Spleen (tissue), 11 donors: ENCODE data around the gene C1orf35. TPM values are rescaled to one million over a fixed set of nuclear protein-coding genes. Genes with fewer than 3 reads are reported as not detected.

ENCODE experiments used
- DNase-seq: peaks from one replicate; pipeline ENCODE4 v3.0.0-alpha.2; 2020
- H3K27ac ChIP-seq, 8 donors: fragments of 200-600 bp; sonication (generic) in 7 of 8; 1 replicate in 4 of 8; 2 replicates in 4 of 8; pipeline versions ENCODE4 v1.5.0 to v1.8.0; 2016 to 2021; ENCODE audit warnings: inconsistent platforms in 4 of 8, mild to moderate bottlenecking in 4 of 8, moderate library complexity in 1 of 8
- H3K27me3 ChIP-seq, 7 donors: fragments of 200-600 bp; sonication (generic) in 6 of 7; replicated peaks in 1 of 7; 1 replicate in 4 of 7; 2 replicates in 3 of 7; pipeline versions ENCODE4 v1.5.0 to v1.8.0; 2016 to 2021; ENCODE audit warnings: inconsistent platforms in 3 of 7, mild to moderate bottlenecking in 1 of 7
- H3K36me3 ChIP-seq, 6 donors: fragments of 200-600 bp; sonication (generic) in 5 of 6; 1 replicate in 4 of 6; 2 replicates in 2 of 6; pipeline versions ENCODE4 v1.5.0 to v1.8.0; 2016 to 2021; ENCODE audit warnings: inconsistent platforms in 2 of 6
- H3K4me1 ChIP-seq, 6 donors: fragments of 200-600 bp; sonication (generic) in 5 of 6; 1 replicate in 3 of 6; 2 replicates in 3 of 6; pipeline versions ENCODE4 v1.5.0 to v1.8.0; 2016 to 2021; ENCODE audit warnings: inconsistent platforms in 3 of 6
- H3K4me3 ChIP-seq, 8 donors: fragments of 200-600 bp; sonication (generic) in 7 of 8; 1 replicate in 4 of 8; 2 replicates in 4 of 8; pipeline versions ENCODE4 v1.5.0 to v1.8.0; 2016 to 2021; ENCODE audit warnings: inconsistent platforms in 4 of 8, mild to moderate bottlenecking in 4 of 8, moderate library complexity in 2 of 8
- H3K9me3 ChIP-seq, 8 donors: fragments of 200-600 bp; sonication (generic) in 7 of 8; 1 replicate in 4 of 8; 2 replicates in 4 of 8; pipeline versions ENCODE4 v1.5.0 to v1.8.0; 2016 to 2021; ENCODE audit warnings: inconsistent platforms in 4 of 8
- POLR2A ChIP-seq, 3 donors: fragments of 450-650 bp; IDR thresholded peaks; one replicate each; pipeline ENCODE4 v1.5.1; 2017; ENCODE audit warnings: antibody characterized with exemption in 3 of 3, mild to moderate bottlenecking in 1 of 3
- POLR2AphosphoS5 ChIP-seq, 3 donors: sonication (generic); formaldehyde crosslinking; IDR thresholded peaks; one replicate each; pipeline ENCODE4 v1.5.1; 2017; ENCODE audit warnings: antibody characterized with exemption in 3 of 3
- WGBS, 5 donors: extraction: QIAGEN DNeasy Blood & Tissue Kit in 3 of 5; methylation state at CpG; one replicate each; pipeline versions ENCODE4 v1.1.5 to v1.1.7; 2013 to 2018; 5-methylcytosine and 5-hydroxymethylcytosine counted together
- intact Hi-C: fragments of 100-400 bp; cut with DNase I; formaldehyde crosslinking; loops from one replicate; pipeline ENCODE4 v1.15.0; 2023; ENCODE audit warnings: low total_unique reads
- polyA plus RNA-seq, 3 donors: library from polyadenylated mRNA; stranded (reverse); fragments of 200-250 nt; gene quantifications; one replicate each; pipeline ENCODE4 v1.2.1, GENCODE V29; 2013
- total RNA-seq, 7 donors: library from RNA; depleted of rRNA in 3 of 7; stranded (reverse); fragments of >200 nt in 3 of 7; fragmentation: NEBNext Ultra II Directional in 4 of 7; extraction: Animal tissue kit (Norgen Biotek cat#: 25700) in 4 of 7; gene quantifications; one replicate each; pipeline versions ENCODE4 v1.1.0 to v1.2.1, GENCODE V29; 2016 to 2021
- TF ChIP-seq, protein P1 (sequence below), 11 experiments: fragments of 200-600 bp in 7 of 11; fragments of 450-650 bp in 4 of 11; sonication (generic) in 4 of 11; IDR thresholded peaks in 8 of 11; conservative IDR thresholded peaks in 3 of 11; 1 replicate in 7 of 11; 2 replicates in 4 of 11; pipeline versions ENCODE4 v1.4.0 to v1.8.0; 2016 to 2021; ENCODE audit warnings: antibody characterized with exemption in 11 of 11, inconsistent platforms in 4 of 11, mild to moderate bottlenecking in 1 of 11
- donor health status: healthy with polysubstance abuse.
- donor health status: DM: no; HTN: no; CAD: no; lungs with moderate emphysema.
- donor health status: DM: no; HTN: no; CAD: no.
- donor health status: Bipolar disorder and iron deficiency.
- donor health status: healthy.
- donor health status: DM: no; HTN: no; CAD: no.
- donor health status: DM: yes; HTN: yes; CAD: no.

Gene C1orf35
- total and polyA plus RNA-seq, 10 donors = 7.3 to 23.4 (median 12.5) TPM

DNA sequence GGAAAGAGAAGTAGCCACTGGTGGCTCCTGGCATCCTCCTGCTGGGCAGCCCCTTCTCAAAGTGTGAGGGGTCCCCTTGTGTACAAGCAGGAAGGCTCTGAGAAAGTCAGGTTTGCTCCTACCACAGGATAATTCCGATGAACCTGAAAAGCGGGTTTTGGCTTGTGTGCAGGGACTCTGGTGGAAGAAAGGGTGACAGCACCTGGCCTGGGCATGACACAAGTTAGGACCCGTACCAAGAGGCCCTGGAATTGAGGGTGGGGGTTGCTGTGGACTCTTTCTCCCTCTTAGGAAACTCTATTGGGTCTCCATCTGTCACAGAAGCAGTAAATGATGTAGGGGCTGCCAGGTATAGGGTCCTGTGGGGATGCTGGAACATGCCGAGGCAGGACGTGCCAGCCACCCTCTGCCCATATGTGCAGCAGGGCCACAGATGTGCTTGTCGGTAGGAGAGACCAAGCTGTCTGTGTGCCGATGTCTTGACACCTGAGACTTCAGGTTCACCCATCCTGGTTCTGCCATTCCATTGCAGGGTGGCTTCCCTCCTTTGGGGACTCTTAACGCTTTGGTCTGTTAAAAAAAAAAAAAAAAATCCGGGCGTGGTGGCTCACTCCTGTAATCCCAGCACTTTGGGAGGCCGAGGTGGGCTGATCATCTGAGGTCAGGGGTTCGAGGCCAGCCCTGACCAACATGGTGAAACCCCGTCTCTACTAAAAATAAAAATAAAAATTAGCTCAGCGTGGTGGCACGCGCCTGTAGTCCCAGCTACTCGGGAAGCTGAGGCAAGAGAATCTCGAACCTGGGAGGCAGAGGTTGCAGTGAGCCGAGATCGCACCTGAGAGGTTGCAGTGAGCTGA, 9.8 kb downstream of the C1orf35 start:
- Histone ChIP-seq H3K27me3 (no peaks in the 10 kb centered on the region), H3K27ac (peak overlapping the region in 2 of 8 donors; percentile 50 to 100), H3K36me3 (peaks cover 0 to 95% (median 24%) of the 10 kb centered on the region in 6 donors), H3K4me3 (no peak overlapping the region), H3K9me3 (peaks cover 0 to 18% (median 15%) of the 10 kb centered on the region in 8 donors), H3K4me1 (peaks cover 48 to 96% (median 81%) of the 10 kb centered on the region in 6 donors)
- DNase-seq = no peak
- intact Hi-C loops = no loop called here
- TF ChIP-seq POLR2A (IDR thresholded peaks at IDR 0.05) (no peak), POLR2AphosphoS5 (IDR thresholded peaks at IDR 0.05) (peak in 1 of 3 donors; percentile 23)
- WGBS, 5 donors = 95 to 99% (median 96%) methylated on average over 20 of the region's 20 CpGs

DNA sequence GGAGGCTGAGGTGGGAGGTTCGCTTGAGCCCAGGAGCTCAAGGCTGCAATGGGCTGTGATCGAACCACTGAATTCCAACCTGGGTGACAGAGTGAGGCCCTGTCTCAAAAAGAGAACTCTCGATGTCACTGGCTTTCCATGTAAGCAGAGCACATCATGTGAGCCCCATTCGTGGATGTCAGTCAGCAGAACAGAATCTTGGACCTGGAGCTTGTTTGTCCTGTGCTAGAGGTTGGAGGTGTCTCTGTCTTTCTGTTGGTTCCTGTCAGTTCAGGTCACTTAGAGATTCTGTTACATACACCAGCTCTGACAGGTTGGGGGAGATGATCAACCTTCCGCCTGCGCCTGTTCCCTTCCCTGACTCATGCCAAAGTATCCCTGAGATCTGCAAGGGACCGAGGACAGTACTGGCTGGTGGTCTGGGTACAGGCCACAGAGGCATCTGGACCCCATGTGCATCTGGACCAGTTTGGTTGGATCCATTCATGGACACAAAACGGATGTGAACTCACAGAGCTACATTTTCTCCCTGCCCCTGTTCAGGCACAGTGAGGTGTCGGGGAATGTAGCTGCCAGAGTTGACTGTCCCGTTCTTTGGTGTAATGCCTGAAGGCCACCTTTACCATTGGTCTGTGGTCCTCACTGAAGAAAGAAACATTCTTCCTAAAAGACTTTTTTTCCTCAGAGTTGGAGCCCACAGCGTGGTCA, 10.6 kb downstream of the C1orf35 start:
- H3K4me1 ChIP-seq = peaks cover 56 to 96% (median 85%) of the 10 kb centered on the region in 6 donors
- 88 to 93% (median 90%) methylated on average over 9 to 11 of the region's 11 CpGs for WGBS, 5 donors
- peaks cover 0 to 94% (median 18%) of the 10 kb centered on the region in 6 donors for H3K36me3 ChIP-seq
- H3K9me3 ChIP-seq = peaks cover 0 to 18% (median 15%) of the 10 kb centered on the region in 8 donors
- peak overlapping the region in 3 of 8 donors; percentile 23 to 100 (median 50) for H3K27ac ChIP-seq
- H3K27me3 ChIP-seq = no peaks in the 10 kb centered on the region
- no peak for DNase-seq
- H3K4me3 ChIP-seq = no peak overlapping the region
- intact Hi-C loops = no loop called here
- TF ChIP-seq, protein P1, sequence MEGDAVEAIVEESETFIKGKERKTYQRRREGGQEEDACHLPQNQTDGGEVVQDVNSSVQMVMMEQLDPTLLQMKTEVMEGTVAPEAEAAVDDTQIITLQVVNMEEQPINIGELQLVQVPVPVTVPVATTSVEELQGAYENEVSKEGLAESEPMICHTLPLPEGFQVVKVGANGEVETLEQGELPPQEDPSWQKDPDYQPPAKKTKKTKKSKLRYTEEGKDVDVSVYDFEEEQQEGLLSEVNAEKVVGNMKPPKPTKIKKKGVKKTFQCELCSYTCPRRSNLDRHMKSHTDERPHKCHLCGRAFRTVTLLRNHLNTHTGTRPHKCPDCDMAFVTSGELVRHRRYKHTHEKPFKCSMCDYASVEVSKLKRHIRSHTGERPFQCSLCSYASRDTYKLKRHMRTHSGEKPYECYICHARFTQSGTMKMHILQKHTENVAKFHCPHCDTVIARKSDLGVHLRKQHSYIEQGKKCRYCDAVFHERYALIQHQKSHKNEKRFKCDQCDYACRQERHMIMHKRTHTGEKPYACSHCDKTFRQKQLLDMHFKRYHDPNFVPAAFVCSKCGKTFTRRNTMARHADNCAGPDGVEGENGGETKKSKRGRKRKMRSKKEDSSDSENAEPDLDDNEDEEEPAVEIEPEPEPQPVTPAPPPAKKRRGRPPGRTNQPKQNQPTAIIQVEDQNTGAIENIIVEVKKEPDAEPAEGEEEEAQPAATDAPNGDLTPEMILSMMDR (IDR thresholded peaks at IDR 0.05 in 8 of 11, conservative IDR thresholded peaks at IDR 0.05 in 3 of 11) = no peak
- TF ChIP-seq POLR2AphosphoS5 (IDR thresholded peaks at IDR 0.05) = peak in 2 of 3 donors; percentile 12 to 32

DNA sequence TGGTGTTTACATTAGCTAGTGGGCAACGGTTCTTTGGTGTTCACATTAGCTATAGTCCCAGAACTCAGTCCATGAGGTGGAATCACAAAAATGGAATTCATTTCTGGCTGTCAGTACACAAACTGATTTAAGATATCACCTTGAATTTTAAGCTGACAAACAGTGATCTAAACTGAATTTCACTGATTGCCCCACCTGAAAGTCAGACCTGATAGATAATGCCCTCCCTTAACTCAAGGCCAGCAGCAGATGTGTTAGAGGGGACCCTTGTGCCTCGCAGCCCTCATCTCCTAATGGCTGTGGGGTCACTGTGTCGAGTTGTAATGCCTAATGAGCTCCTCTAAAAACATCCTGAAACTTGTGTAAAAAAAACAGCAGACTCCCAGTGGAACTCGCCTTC, 12.0 kb downstream of the C1orf35 start:
- H3K36me3 ChIP-seq = peaks cover 0 to 87% (median 7%) of the 10 kb centered on the region in 6 donors
- peak; percentile 38 for DNase-seq
- H3K4me3 ChIP-seq = peak overlapping the region in 1 of 8 donors; percentile 48
- peak overlapping the region in 4 of 8 donors; percentile 98 to 100 (median 100) for H3K27ac ChIP-seq
- H3K9me3 ChIP-seq = peaks cover 0 to 18% (median 15%) of the 10 kb centered on the region in 8 donors
- no peaks in the 10 kb centered on the region for H3K27me3 ChIP-seq
- intact Hi-C loops = no loop called here
- WGBS, 5 donors = 55 to 76% (median 68%) methylated on average over 4 of the region's 4 CpGs
- TF ChIP-seq, protein P1 (IDR thresholded peaks at IDR 0.05 in 8 of 11, conservative IDR thresholded peaks at IDR 0.05 in 3 of 11) = no peak
- no peak for TF ChIP-seq POLR2AphosphoS5 (IDR thresholded peaks at IDR 0.05)
- H3K4me1 ChIP-seq = peaks cover 67 to 96% (median 88%) of the 10 kb centered on the region in 6 donors

DNA sequence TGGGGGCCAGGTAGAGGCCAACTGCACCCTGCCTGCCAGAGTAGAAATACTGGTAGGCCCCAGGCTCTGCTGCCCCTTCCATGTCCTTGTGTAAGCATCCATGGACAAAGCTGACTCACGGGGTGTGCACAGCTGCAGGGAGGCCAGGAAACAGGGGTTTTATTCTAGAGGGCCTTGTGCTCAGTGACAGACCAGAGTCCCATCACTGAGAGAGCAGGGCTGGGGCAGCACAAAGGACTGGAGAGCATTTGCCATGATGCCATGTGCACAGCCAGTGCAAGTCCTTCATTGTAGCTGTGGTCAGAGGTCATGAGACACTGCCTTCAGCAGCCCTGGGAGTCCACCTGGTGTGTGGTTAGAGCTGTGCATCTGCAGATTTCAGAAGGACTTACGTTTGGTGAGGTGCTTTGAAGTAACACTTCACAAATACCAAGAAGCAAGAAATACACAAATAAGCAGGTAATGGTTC, 12.5 kb downstream of the C1orf35 start:
- no peaks in the 10 kb centered on the region for H3K27me3 ChIP-seq
- 13 to 23% (median 17%) methylated on average over 1 to 2 of the region's 2 CpGs for WGBS, 5 donors
- peaks cover 0 to 18% (median 15%) of the 10 kb centered on the region in 8 donors for H3K9me3 ChIP-seq
- peaks cover 0 to 83% (median 6%) of the 10 kb centered on the region in 6 donors for H3K36me3 ChIP-seq
- intact Hi-C loops = no loop called here
- TF ChIP-seq, protein P1 (IDR thresholded peaks at IDR 0.05 in 8 of 11, conservative IDR thresholded peaks at IDR 0.05 in 3 of 11) = no peak
- TF ChIP-seq POLR2A (IDR thresholded peaks at IDR 0.05) (no peak), POLR2AphosphoS5 (IDR thresholded peaks at IDR 0.05) (peak in 1 of 3 donors; percentile 36)
- H3K4me3 ChIP-seq = peak overlapping the region in 1 of 8 donors; percentile 48
- peaks cover 68 to 97% (median 88%) of the 10 kb centered on the region in 6 donors for H3K4me1 ChIP-seq
- DNase-seq = peak; percentile 64
- peak overlapping the region; percentile 10 to 100 (median 88) for H3K27ac ChIP-seq
